GM18873 (cell line): ENCODE results near the gene ASIP.
A peak's percentile ranks its signal among the peaks of the same experiment; 100 is the strongest.
"Not testable (repeated sequence)": the region's sequence is repeated elsewhere in the genome, so short reads cannot be mapped to it uniquely, and the experiment has no call there.

Experiments
- ATAC-seq: cut with Tn5 transposase; IDR thresholded peaks from one replicate; pipeline ENCODE4 v1.9.1; 2021; ENCODE audit warnings: mild to moderate bottlenecking, moderate library complexity, moderate number of reproducible peaks; ENCODE audit not compliant: unreplicated experiment, low FRiP score

ASIP gene

DNA sequence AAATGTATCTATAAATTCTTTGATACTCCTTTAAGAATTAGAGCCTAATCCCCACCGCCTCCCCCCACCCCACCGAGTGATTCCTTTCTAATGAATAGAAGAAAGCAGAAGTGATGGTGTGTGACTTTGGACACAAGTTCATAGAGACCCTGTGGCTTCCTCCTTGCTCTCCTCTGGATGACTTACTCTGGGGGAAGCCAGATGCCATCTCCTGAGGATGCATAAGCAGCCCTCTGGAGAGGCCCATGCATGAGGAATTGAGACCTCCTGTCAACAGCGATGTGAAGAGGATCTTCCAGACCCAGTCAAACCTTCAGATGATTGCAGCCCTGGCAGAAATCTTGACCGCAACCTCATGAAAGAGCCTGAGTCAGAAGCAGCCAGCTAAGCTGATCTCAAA lies 40.8 kb downstream of the ASIP start:
- ATAC-seq: no peak

DNA sequence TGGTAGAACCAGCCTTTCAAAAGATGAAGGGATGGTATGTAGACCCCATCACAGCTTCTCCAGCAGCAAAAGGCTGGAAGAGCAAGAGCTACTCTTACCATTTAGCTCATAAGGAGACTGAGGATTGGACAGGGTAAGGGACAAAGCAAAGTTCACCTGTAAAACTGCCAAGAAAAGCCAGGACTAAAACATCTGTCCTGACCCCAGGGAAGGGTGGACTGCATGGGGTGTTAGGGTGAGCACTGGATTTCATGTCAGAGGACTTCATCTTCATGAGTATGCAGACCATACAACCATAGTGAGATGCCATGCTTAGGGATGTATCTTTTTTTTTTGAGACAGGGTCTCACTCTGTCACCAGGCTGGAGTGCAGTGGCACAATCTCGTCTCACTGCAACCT lies 42.6 kb downstream of the ASIP start:
- no peak for ATAC-seq

DNA sequence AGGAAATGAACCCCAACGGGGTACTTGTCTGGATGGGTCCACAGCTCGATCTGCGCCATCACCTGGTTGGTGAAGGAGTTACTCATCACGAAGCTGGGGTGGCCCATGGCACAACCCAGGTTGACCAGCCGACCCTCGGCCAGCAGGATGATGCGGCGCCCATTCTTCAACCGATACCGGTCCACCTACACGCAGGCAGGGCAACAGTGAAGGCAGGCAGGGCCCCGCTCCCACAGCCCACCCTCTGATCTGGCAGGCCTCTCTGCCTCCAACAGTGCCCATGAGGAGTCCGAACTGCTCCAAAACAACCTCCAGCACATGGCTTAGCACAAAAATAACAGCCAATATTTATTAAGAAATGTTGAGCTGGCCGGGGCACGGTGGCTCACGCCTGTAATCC lies 44.2 kb downstream of the ASIP start:
- no peak for ATAC-seq

DNA sequence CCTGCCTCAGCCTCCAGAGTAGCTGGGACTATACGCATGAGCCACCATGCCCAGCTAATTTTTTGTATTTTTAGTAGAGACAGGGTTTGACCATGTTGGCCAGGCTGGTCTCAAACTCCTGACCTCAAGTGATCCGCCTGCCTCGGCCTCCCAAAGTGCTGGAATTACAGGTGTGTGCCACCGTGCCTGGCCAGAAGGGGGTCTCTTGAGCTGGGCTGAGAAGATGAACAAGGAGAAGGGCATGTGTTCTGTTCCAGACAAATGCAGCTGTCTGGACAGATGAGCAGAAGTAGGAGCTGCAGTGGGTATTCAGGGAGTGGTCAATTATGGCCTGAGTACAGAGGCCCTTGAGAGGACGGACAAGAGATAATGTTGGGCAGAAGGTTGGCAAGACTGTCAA lies 46.3 kb downstream of the ASIP start:
- not testable (repeated sequence) for ATAC-seq

- no peak for ATAC-seq
Measured at GRCh38 chr20:34290471-34290870, 49.2 kb downstream of the ASIP start.

DNA sequence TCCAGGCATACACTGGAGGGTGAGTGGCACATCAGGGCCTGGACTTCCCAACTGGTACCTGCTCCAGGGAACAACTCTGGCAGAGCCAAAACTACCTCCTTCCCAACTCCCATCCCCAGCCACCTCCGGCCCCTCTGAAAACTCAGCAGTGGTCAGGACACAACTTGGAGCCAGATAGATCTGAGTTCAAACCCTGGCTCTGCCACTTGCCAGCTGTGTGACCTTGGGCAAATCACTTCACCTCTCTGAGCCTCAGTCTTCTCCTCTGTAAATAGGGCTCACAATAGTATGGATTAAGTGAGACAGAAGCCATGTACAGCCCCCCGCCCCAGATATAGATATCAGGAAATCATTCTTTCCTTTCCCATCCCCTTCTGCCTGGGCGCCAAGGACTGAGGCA lies 51.3 kb downstream of the ASIP start:
- ATAC-seq: no peak

- no peak for ATAC-seq
Measured at GRCh38 chr20:34293119-34293518, 51.9 kb downstream of the ASIP start.

DNA sequence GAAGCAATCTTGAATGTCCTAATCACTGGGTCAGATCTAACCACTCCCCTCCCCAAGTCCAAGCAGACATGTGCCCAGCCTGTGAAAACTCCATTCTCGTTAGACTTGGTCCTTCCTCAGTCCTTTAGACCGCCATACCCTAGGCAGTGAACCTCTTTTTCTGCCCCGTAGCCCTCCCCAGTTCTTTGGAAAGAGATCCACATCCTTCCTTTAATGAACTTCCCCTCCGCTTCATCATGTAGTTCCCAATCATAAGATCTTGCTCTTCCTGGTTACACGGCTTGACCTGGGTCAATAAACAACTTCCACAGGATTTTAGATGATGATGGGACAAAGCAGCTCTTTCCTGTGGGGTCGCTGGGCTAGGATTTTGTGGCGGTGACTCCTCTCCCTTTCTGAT lies 52.4 kb downstream of the ASIP start:
- no peak for ATAC-seq

DNA sequence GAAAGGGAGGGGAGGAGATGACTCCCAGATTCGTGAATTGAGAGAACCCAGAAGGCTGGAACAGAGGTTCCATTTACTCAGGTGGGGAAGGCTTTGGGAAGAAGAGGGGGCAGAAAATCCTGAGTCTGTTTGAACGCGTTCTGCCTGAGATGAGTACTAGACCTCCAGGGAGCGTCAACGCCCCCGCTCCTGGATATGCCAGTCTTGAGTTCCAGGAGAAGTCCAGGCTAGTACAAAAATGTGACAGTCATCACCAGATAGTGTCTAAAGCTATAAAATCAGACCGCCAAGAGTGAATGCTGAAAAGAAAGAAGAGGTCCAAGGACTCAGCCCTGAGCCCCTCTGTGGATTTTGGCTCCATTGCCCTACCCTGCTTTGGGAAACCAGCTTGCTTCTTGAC lies 53.3 kb downstream of the ASIP start:
- no peak for ATAC-seq

DNA sequence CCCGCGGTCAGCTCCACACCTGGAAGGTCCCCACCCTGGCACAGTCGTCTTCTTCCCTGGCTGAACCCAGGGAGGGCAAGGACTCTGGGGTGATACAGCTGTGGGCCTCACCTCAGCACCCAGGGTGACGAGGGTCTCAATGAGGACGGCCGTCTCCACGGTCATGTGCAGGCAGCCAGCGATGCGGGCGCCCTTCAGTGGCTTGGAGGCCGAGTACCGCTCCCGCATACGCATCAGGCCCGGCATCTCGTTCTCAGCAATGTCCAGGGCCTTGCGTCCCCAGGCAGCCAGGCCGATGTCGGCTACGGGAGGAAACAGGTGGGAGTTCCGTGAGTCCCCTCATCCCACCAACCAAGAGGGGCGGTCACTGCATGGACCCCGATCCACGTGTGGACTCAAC lies 54.1 kb downstream of the ASIP start:
- ATAC-seq: no peak

DNA sequence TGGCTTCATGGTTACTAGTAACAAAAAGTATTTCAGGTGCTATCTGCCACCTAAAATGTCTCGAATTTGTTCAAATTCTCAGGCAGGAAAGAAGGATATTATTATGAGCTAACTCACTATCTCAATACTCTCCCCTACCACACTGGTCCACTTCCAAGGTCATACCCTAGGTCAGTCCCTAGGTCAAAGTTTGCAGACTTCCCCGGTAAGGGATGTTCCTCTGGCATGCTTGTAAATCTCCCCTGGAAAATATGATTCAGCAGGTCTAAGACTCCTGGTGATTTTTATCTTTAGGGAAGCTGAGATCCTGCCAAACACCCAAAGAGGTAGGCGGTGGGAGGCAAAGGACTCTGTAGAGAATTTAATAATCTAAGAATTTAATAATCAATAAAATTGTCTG lies 55.2 kb downstream of the ASIP start:
- ATAC-seq: no peak

GRCh38 chr20:34298294-34298784 lies 57.1 kb downstream of the ASIP start:
- ATAC-seq: not testable (repeated sequence)

- no peak for ATAC-seq
Measured at GRCh38 chr20:34299556-34300255, 58.5 kb downstream of the ASIP start.

DNA sequence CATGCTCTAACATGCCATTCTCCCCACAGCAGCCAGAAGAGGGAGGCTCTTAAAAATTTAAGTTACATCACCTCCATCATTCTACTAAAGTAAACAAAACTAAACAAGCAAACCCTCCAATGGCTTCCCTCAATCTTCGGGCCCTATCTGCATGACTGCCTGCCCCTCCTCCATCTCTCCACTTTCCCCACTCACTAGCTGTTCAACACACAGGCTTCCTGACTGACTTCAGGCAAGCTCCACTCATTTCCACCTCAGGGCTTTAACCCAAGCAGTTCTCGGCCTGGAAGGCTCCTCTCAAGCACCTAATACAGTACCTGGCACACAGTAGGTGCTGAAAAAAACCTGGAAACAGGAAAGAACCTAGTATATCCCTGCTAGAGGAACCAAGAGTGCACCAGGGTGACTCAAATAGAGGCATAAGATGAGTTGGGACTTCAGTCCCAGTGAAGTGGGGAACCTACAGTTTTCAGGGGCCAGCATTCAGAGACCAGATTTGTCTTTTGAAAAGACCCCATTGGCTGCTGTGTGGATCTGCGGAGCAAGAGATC lies 59.1 kb downstream of the ASIP start:
- no peak for ATAC-seq

GRCh38 chr20:34300809-34301586 lies 59.8 kb downstream of the ASIP start:
- no peak for ATAC-seq

DNA sequence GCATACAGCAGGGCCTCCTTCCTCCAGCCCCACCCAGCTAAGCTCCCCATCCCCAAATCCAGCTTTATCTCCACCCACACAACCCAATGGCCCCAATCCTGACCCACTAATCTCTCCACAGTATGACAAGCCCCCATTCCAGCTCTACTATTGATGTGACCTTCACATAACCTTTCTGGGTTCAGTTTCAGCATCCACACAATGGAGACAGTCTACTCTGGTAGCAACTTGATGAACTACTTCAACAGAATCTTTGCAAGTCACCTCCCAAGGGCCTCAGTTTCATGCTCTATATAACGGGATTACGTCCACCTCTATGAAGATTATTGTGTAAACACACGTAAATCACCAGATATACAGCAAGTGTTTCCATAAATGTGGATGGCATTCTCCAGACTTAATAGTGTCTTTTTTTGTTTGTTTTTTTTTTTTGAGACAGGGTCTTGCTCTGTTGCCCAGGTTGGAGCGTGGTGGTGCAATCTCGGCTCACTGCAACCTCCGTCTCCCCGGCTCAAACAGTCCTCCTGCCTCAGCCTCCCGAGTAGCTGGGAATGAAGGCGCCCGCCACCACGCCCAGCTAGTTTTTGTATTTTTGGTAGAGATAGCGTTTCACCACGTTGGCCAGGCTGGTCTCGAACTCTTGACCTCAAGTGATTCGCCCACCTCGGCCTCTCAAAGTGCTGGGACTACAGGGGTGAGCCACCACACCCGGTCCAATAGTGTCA lies 60.5 kb downstream of the ASIP start:
- no peak for ATAC-seq

DNA sequence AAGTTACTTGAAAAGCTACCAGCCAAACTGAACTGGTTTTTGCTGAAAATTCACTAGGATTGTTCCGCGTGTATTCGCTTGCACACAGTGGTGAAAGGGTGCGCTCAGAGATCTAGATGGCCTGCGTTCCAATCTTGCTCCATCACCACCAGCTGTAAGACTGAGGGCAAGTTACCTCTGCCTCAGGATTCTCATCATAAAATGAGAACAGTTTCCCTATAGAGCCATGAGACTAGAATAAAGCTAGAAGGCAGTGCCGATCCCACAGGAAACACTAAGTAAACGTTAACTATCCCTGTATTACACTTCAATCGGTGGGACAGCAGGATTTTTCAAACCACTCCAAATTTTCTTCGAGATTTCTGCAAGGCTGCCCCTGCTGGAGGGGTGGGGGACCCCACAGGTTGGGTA lies 61.1 kb downstream of the ASIP start:
- no peak for ATAC-seq

DNA sequence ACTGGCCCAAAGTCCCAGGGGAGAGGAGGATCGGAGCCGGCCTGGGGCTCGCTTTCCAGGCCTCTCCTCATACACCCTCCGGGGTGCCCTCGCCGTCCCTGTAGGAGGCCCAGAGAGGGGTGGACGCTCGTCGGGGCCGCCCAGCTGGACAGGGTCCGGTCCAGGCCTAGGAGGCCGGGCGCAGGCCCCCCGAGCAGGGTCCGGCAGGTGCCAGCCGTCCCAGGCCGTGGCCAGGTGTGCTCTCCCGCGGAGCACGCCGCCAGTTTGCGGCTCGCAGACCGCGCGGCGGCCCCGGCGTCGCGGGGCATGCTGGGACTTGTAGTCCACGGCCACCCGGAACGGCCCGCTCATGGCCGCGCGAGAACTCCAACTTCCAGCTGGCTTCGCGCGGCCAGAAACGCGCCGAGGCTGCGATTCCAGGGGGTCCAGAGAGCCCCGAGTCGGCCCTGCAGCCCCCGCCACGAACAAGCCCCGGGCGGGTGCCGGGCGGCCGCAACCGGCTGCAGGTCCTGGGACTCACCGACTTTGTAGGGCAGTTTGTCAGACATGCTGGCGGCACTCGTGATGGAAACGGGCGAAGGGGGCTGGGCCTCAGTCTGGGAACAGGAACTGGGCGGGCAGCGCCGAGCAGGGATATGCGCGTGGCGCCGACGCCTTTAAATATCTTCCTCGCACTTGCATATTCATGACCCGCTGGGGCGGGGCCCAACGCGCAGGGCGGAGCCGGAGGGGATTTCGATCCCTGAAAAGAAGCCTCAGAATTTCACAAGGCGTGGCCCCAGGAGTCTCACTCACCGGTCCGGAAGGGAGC lies 61.7 kb downstream of the ASIP start, which contains the start of gene AHCY:
TSS of gene AHCY (minus strand) at position 633 of the 811 bp plus-strand sequence. CDS start at position 548, 85 bp downstream.
- peak; percentile 85 for ATAC-seq

GRCh38 chr20:34305333-34306230 lies 64.4 kb downstream of the ASIP start:
- ATAC-seq: no peak
